Measurements from ENCODE around the gene CFAP57.

The CFAP57 gene

GRCh38 chr1:43229826-43230780 is 58.0 kb downstream of the CFAP57 start:
- DNase-seq = no peak

- DNase-seq = no peak
These were observed 59.9 kb downstream of the CFAP57 start for GRCh38 chr1:43232074-43232473.

GRCh38 chr1:43232482-43232881 is 60.4 kb downstream of the CFAP57 start:
- no peak for DNase-seq

- no peak for DNase-seq
These were observed 61.5 kb downstream of the CFAP57 start for GRCh38 chr1:43233631-43234030.

GRCh38 chr1:43234267-43234666 is 62.1 kb downstream of the CFAP57 start:
- DNase-seq = no peak

- no peak for DNase-seq
These were observed 62.9 kb downstream of the CFAP57 start for GRCh38 chr1:43235040-43235439.

- no peak for DNase-seq
These were observed 63.5 kb downstream of the CFAP57 start for GRCh38 chr1:43235451-43236121.

GRCh38 chr1:43237121-43237520 is 65.0 kb downstream of the CFAP57 start:
- DNase-seq = no peak

GRCh38 chr1:43238085-43238484 is 66.0 kb downstream of the CFAP57 start:
- no peak for DNase-seq

- DNase-seq = no peak
These were observed 66.9 kb downstream of the CFAP57 start for GRCh38 chr1:43238991-43239469.

GRCh38 chr1:43239484-43239883 is 67.4 kb downstream of the CFAP57 start:
- DNase-seq = no peak

GRCh38 chr1:43241413-43241836 is 69.3 kb downstream of the CFAP57 start:
- no peak for DNase-seq

GRCh38 chr1:43243299-43243698 is 71.2 kb downstream of the CFAP57 start:
- DNase-seq = no peak

- DNase-seq = no peak
These were observed 74.5 kb downstream of the CFAP57 start for GRCh38 chr1:43246466-43247213.

- no peak for DNase-seq
These were observed 75.3 kb downstream of the CFAP57 start for GRCh38 chr1:43247256-43247921.

GRCh38 chr1:43250351-43250761 is 78.2 kb downstream of the CFAP57 start:
- DNase-seq = no peak

- DNase-seq = no peak
These were observed 78.9 kb downstream of the CFAP57 start for GRCh38 chr1:43251024-43251423.

GRCh38 chr1:43252225-43252624 is 80.1 kb downstream of the CFAP57 start:
- no peak for DNase-seq

GRCh38 chr1:43253173-43253572 is 81.0 kb downstream of the CFAP57 start:
- DNase-seq = no peak

GRCh38 chr1:43253876-43254275 is 81.7 kb downstream of the CFAP57 start:
- no peak for DNase-seq

GRCh38 chr1:43255438-43256210 is 83.5 kb downstream of the CFAP57 start:
- DNase-seq = peak; percentile 13
